Lower leg skin (tissue), 3 donors: ENCODE results near the gene CFAP221.

Experiments used
- POLR2A ChIP-seq, 2 donors: fragments of 450-650 bp; IDR thresholded peaks; one replicate each; pipeline ENCODE4 v1.6.1; 2016 to 2017; ENCODE audit warnings: antibody characterized with exemption in 2 of 2, mild to moderate bottlenecking in 1 of 2, moderate library complexity in 1 of 2
- TF ChIP-seq, protein P1 (sequence below), 3 donors: fragments of 450-650 bp; IDR thresholded peaks; one replicate each; pipeline ENCODE4 v1.5.1; 2016; ENCODE audit warnings: antibody characterized with exemption in 3 of 3, mild to moderate bottlenecking in 3 of 3, moderate library complexity in 2 of 3

DNA sequence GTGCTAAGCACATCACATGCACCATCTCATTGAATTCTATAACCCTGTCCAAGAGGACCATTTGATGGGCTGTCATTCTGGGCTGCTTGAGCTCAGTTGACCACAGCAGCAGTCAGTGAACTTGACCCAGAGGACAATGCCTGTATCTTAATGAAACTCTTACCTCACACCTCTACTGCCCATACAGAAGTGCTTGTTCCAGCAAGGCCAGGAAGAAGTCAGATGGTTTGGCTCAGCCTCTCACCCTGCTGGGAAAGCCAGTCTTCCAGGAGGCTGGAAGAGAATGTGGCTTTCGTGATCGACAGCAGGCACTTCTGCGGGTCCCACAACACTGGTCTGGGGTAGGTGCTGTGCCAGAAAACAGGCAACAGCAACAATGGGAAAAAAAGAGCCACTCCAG lies 47.3 kb downstream of the CFAP221 start:
- TF ChIP-seq, protein P1, sequence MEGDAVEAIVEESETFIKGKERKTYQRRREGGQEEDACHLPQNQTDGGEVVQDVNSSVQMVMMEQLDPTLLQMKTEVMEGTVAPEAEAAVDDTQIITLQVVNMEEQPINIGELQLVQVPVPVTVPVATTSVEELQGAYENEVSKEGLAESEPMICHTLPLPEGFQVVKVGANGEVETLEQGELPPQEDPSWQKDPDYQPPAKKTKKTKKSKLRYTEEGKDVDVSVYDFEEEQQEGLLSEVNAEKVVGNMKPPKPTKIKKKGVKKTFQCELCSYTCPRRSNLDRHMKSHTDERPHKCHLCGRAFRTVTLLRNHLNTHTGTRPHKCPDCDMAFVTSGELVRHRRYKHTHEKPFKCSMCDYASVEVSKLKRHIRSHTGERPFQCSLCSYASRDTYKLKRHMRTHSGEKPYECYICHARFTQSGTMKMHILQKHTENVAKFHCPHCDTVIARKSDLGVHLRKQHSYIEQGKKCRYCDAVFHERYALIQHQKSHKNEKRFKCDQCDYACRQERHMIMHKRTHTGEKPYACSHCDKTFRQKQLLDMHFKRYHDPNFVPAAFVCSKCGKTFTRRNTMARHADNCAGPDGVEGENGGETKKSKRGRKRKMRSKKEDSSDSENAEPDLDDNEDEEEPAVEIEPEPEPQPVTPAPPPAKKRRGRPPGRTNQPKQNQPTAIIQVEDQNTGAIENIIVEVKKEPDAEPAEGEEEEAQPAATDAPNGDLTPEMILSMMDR (IDR thresholded peaks at IDR 0.05) = no peak
- no peak for TF ChIP-seq POLR2A (IDR thresholded peaks at IDR 0.05)
